Measurements from ENCODE around the gene ARL4C.

- TF ChIP-seq CTCF (IDR thresholded peaks at IDR 0.05) = no peak
- TF ChIP-seq POLR2A (IDR thresholded peaks at IDR 0.05) = no peak
Measured at GRCh38 chr2:234447189-234447588, 49.7 kb downstream of the ARL4C start.

Measured in body of pancreas (tissue), 4 donors.